Testis (tissue), 2 donors: ENCODE measurements around the gene PKD2.

Experiments
- CTCF ChIP-seq, 3 experiments: fragments of 450-650 bp in 2 of 3; fragments of 200-600 bp in 1 of 3; sonication (generic) in 1 of 3; IDR thresholded peaks; one replicate each; pipeline ENCODE4 v1.5.1; 2016 to 2019; ENCODE audit warnings: antibody characterized with exemption in 3 of 3, mild to moderate bottlenecking in 2 of 3, moderate library complexity in 1 of 3
- POLR2A ChIP-seq: fragments of 450-650 bp; IDR thresholded peaks from one replicate; pipeline ENCODE4 v1.6.1; 2017; ENCODE audit warnings: antibody characterized with exemption, mild to moderate bottlenecking, moderate library complexity

DNA sequence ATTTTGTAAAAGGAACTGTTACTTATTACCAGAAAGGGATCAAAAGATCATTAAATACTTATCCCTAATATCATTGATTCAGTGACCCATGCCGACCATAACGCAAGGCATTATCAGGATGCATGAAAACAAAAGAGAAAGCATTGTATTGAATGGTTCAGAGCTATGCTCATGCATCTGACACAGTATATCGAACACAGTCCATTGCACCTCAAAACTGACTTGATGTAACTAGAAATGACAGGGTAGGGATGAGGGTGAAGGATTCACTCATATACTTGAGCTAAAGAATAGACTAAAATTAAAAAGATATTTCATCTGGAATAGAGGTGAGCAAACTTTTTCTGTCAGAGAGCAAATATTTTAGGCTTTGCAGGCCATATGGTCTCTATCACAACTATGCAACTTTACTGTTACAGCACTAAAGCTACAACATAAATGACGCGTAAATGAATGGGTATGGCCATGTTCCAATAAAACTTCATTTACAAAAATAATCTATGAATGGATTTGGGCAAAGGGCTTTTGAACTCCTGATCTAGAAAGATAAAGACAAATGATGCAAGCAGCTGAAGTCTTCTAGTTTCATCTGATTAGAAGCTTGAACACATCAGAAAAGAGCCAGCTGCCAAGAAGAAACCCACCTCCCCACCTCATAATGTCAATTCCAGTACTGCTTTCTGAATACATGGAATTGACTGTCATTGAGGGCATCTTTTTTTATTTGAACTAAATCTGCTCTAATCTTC, 44.9 kb upstream of the PKD2 start:
- no peak for TF ChIP-seq CTCF (IDR thresholded peaks at IDR 0.05)
- TF ChIP-seq POLR2A, result no peak
